Measurements from ENCODE around the gene CREB5. TPM values are rescaled to one million over a fixed set of nuclear protein-coding genes. Genes with fewer than 3 reads are reported as not detected.
A peak's percentile ranks its signal among the peaks of the same experiment; 100 is the strongest.

Gene CREB5
- total and polyA plus RNA-seq, 2 experiments from 2014 or later, result 2.4 to 4.4 TPM

DNA sequence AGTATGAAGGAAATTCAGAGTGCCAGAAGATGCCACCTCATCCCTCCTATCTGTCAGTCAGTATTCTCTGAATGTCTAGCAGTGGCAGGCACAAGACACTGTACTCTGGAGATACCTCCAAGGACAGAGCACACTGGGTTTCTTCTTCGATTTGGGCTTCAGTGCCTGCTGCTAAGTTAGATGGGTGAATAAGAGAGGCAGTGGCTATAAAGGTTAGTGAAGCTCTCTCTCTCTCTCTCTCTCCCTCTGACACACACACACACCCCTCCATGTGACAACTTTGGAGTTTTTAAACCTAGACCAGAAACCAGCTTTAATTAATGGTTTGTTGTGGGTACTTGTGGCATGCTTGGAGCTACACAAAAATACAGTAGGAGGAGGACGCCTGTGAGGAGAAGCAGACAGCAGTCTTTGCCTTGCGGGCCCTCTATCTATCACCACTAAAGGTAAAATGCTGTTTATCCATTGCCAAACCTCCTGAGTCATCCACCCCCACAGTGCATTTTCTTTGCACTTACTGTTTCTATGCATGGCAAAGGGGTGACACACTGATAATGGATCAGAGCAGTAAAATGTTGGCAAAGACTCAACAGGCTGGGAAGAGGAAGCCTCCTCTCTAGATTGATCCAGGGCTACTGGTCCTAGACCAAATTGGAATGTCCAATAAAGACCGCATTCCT is 443.4 kb downstream of the CREB5 start:
- DNase-seq (ENCODE audit: low spot score) (no peak), ATAC-seq (no peak)
- H3K27ac Mint-ChIP-seq, result no peak overlapping the region
- H3K9me3 Mint-ChIP-seq, result no peaks in the 10 kb centered on the region; the same call in 2 of the 3 replicates
- Histone ChIP-seq H3K27me3 (ENCODE audit: insufficient read depth) (peaks cover 21% of the 10 kb centered on the region), H3K27ac (ENCODE audit: low read depth) (no peak overlapping the region), H3K4me3 (no peak overlapping the region), H3K79me2 (replicated peaks; ENCODE audit: insufficient read depth) (no peaks in the 10 kb centered on the region), H3K36me3 (ENCODE audit: insufficient read depth) (no peaks in the 10 kb centered on the region), H3K4me1 (ENCODE audit: insufficient read depth) (peaks cover 10% of the 10 kb centered on the region), H3K4me2 (no peak overlapping the region), H2AFZ (0 out of 2 replicates have a peak overlapping the region, but pooled peaks have one; percentile 28), H4K20me1 (replicated peaks; ENCODE audit: insufficient read depth) (no peaks in the 10 kb centered on the region), H3F3A (replicated peaks; ENCODE audit: low read depth) (no peaks in the 10 kb centered on the region), H3K9me2 (ENCODE audit: insufficient read depth) (no peaks in the 10 kb centered on the region)
- peaks cover 14% of the 10 kb centered on the region for H3K27me3 Mint-ChIP-seq (ENCODE audit: insufficient read depth, low read depth, poor library complexity)
- H3K4me1 Mint-ChIP-seq, result peaks cover 7% of the 10 kb centered on the region
- TF ChIP-seq, protein P1, sequence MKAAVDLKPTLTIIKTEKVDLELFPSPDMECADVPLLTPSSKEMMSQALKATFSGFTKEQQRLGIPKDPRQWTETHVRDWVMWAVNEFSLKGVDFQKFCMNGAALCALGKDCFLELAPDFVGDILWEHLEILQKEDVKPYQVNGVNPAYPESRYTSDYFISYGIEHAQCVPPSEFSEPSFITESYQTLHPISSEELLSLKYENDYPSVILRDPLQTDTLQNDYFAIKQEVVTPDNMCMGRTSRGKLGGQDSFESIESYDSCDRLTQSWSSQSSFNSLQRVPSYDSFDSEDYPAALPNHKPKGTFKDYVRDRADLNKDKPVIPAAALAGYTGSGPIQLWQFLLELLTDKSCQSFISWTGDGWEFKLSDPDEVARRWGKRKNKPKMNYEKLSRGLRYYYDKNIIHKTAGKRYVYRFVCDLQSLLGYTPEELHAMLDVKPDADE (IDR thresholded peaks at IDR 0.05), result no peak
- TF ChIP-seq, protein P2, sequence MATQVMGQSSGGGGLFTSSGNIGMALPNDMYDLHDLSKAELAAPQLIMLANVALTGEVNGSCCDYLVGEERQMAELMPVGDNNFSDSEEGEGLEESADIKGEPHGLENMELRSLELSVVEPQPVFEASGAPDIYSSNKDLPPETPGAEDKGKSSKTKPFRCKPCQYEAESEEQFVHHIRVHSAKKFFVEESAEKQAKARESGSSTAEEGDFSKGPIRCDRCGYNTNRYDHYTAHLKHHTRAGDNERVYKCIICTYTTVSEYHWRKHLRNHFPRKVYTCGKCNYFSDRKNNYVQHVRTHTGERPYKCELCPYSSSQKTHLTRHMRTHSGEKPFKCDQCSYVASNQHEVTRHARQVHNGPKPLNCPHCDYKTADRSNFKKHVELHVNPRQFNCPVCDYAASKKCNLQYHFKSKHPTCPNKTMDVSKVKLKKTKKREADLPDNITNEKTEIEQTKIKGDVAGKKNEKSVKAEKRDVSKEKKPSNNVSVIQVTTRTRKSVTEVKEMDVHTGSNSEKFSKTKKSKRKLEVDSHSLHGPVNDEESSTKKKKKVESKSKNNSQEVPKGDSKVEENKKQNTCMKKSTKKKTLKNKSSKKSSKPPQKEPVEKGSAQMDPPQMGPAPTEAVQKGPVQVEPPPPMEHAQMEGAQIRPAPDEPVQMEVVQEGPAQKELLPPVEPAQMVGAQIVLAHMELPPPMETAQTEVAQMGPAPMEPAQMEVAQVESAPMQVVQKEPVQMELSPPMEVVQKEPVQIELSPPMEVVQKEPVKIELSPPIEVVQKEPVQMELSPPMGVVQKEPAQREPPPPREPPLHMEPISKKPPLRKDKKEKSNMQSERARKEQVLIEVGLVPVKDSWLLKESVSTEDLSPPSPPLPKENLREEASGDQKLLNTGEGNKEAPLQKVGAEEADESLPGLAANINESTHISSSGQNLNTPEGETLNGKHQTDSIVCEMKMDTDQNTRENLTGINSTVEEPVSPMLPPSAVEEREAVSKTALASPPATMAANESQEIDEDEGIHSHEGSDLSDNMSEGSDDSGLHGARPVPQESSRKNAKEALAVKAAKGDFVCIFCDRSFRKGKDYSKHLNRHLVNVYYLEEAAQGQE (IDR thresholded peaks at IDR 0.05; ENCODE audit: unreplicated experiment), result no peak
- TF ChIP-seq JUNB (IDR thresholded peaks at IDR 0.05; ENCODE audit: unreplicated experiment), result no peak
- TF ChIP-seq EZH2 (IDR thresholded peaks at IDR 0.05; ENCODE audit: low read depth, unreplicated experiment), result no peak
- TF ChIP-seq STAT1 (IDR thresholded peaks at IDR 0.05; ENCODE audit: unreplicated experiment), result no peak
- TF ChIP-seq ZNF331 (CRISPR knock-in tag; IDR thresholded peaks at IDR 0.05; ENCODE audit: low read depth), result no peak
- no peak for TF ChIP-seq CTCF (conservative IDR thresholded peaks at IDR 0.05; ENCODE audit: low read depth in 2 of 2)
- no peak for TF ChIP-seq EZH2phosphoT487 (IDR thresholded peaks at IDR 0.05; ENCODE audit: unreplicated experiment)
- no peak for TF ChIP-seq NANOG (IDR thresholded peaks at IDR 0.05; ENCODE audit: borderline replicate concordance)
- TF ChIP-seq POLR2AphosphoS5 (IDR thresholded peaks at IDR 0.05; ENCODE audit: low read depth), result no peak
- no peak for TF ChIP-seq CREB1 (CRISPR knock-in tag; IDR thresholded peaks at IDR 0.05; ENCODE audit: low read depth)
- no peak for TF ChIP-seq ZNF462 (CRISPR knock-in tag; IDR thresholded peaks at IDR 0.05)
- no peak for TF ChIP-seq ZNF114 (CRISPR knock-in tag; IDR thresholded peaks at IDR 0.05)
- H3K36me3 Mint-ChIP-seq (ENCODE audit: low read depth), result no peaks in the 10 kb centered on the region
- no peak overlapping the region for H3K4me3 Mint-ChIP-seq
